Small intestine (tissue), 7 donors: ENCODE data around the gene ZCWPW1. TPM values are rescaled to one million over a fixed set of nuclear protein-coding genes. Genes with fewer than 3 reads are reported as not detected.
"Not testable (repeated sequence)": the region's sequence is repeated elsewhere in the genome, so short reads cannot be mapped to it uniquely, and the experiment has no call there.

Experiments
- DNase-seq, 2 donors: peaks; one replicate each; pipeline versions ENCODE4 v3.0.0 to v3.0.0-alpha.2; 2013
- FAIRE-seq: peaks from 2 replicates; lab custom pipeline; 2012; peaks lifted over from hg19 to GRCh38; lab: Jason Lieb, UNC
- H3K27ac ChIP-seq, 3 donors: one replicate each; pipeline ENCODE4 v1.5.1; 2013; ENCODE audit warnings: low read length in 2 of 3, mild to moderate bottlenecking in 2 of 3, control low read depth in 1 of 3, inconsistent platforms in 1 of 3, low read depth in 1 of 3, moderate library complexity in 1 of 3
- H3K27me3 ChIP-seq, 3 donors: one replicate each; pipeline ENCODE4 v1.6.1; 2013; ENCODE audit warnings: low read length in 3 of 3, inconsistent platforms in 1 of 3; ENCODE audit not compliant: control insufficient read depth in 3 of 3, insufficient read depth in 3 of 3
- H3K36me3 ChIP-seq, 3 donors: one replicate each; pipeline ENCODE4 v1.6.1; 2013; ENCODE audit warnings: low read length in 3 of 3, inconsistent platforms in 1 of 3, low read depth in 1 of 3, mild to moderate bottlenecking in 1 of 3, moderate library complexity in 1 of 3; ENCODE audit not compliant: control insufficient read depth in 3 of 3, insufficient read depth in 2 of 3
- H3K4me1 ChIP-seq, 3 donors: one replicate each; pipeline ENCODE4 v1.6.1; 2013; ENCODE audit warnings: low read length in 2 of 3, inconsistent platforms in 1 of 3, low read depth in 1 of 3, mild to moderate bottlenecking in 1 of 3, moderate library complexity in 1 of 3; ENCODE audit not compliant: control insufficient read depth in 3 of 3, insufficient read depth in 2 of 3
- H3K4me3 ChIP-seq, 3 donors: one replicate each; pipeline ENCODE4 v1.5.1; 2013; ENCODE audit warnings: low read length in 3 of 3, control low read depth in 1 of 3, inconsistent platforms in 1 of 3, low read depth in 1 of 3, mild to moderate bottlenecking in 1 of 3, moderate library complexity in 1 of 3
- H3K9me3 ChIP-seq, 2 donors: one replicate each; pipeline ENCODE4 v1.6.1; 2013; ENCODE audit warnings: low read depth in 1 of 2, low read length in 1 of 2; ENCODE audit not compliant: control insufficient read depth in 2 of 2, insufficient read depth in 1 of 2
- WGBS, 3 donors: extraction: QIAGEN DNeasy Blood & Tissue Kit; methylation state at CpG; one replicate each; pipeline ENCODE4 v1.1.7; 2013; 5-methylcytosine and 5-hydroxymethylcytosine counted together
- polyA plus RNA-seq, 4 donors: library from polyadenylated mRNA; stranded (reverse) in 3 of 4; unstranded in 1 of 4; fragments of 200-250 nt in 3 of 4; fragments of 120-200 nt in 1 of 4; gene quantifications; one replicate each; pipeline versions ENCODE4 v1.2.1 to v1.2.3, GENCODE V29; 2013
- donor health status: healthy with polysubstance abuse.
- donor health status: control.
- donor health status: control.
- donor health status: Bipolar disorder and iron deficiency.
- donor health status: healthy.

ZCWPW1 gene
- polyA plus RNA-seq, 4 donors, result 1.3 to 6.5 (median 4.8) TPM

DNA sequence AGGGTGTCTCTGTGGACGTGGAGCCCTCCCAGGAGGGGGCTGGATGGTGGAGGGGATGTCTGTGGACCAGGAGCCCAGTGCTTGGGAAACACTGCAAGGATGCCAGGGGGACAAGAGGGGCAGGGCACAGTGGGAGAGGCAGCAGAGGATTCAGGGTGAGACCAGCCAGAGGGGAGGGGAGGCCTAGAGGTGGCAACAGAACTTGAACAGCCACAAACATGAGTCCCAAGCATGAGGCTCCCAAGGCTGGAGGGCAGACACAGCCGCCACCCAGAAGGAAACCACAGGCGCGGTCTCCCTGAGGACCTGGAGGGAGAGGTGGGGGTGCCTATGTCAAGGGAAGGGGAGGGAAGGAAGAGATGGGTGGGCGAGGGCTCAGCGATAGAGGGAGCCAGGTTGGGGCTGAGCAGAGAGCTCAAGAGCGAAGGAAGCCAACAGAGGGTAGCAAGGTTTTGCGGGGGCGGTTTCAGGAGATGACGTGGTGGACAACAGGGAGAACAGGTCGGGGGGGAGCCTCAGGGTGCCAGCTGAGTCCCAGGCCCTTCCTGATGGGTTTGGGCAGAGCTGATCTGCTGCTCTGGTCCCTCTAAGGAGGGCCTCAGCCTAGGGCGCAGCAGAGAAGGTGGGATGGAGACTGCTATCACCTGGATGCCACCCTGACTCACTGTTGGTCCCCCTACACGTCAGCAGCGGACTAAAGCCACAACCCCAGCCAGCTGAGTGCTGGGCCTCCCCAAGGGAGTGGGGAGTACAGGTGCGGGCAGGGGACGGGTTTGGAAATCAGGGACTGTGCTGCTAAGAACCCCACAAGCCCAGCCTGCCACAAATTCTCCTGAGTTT is 61.9 kb downstream of the ZCWPW1 start:
- peak overlapping the region in 1 of 3 donors; percentile 63 for H3K27ac ChIP-seq
- no peaks in the 10 kb centered on the region for H3K9me3 ChIP-seq
- WGBS, 3 donors, result 83 to 89% (median 83%) methylated on average over 16 of the region's 16 CpGs
- no peak for DNase-seq
- FAIRE-seq, result no peak
- H3K4me1 ChIP-seq, result no peaks in the 10 kb centered on the region
- H3K36me3 ChIP-seq, result peaks cover 3 to 51% (median 6%) of the 10 kb centered on the region in 3 donors
- H3K4me3 ChIP-seq, result no peak overlapping the region
- no peaks in the 10 kb centered on the region for H3K27me3 ChIP-seq

DNA sequence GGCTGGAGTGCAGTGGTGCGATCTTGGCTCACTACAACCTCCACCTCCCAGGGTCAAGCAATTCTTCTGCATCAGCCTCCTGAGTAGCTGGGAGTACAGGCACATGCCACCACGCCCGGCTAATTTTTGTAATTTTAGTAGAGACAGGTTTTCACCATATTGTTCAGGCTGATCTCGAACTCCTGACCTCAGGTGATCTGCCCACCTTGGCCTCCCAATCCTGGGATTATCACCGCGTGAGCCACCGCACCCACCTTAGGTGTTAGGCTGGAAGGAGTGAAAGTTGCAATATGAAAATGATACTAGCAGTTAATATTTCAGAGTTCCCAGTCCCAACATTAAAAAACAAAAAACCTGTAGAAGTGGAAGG is 62.5 kb downstream of the ZCWPW1 start:
- not testable (repeated sequence) for H3K4me1 ChIP-seq, DNase-seq, H3K9me3 ChIP-seq, H3K27me3 ChIP-seq, H3K4me3 ChIP-seq, FAIRE-seq
- WGBS, 3 donors, result 86 to 92% (median 88%) methylated on average over 7 of the region's 7 CpGs
- Histone ChIP-seq H3K27ac (peak overlapping the region in 1 of 3 donors; percentile 63), H3K36me3 (peaks cover 3 to 58% (median 10%) of the 10 kb centered on the region in 3 donors)

DNA sequence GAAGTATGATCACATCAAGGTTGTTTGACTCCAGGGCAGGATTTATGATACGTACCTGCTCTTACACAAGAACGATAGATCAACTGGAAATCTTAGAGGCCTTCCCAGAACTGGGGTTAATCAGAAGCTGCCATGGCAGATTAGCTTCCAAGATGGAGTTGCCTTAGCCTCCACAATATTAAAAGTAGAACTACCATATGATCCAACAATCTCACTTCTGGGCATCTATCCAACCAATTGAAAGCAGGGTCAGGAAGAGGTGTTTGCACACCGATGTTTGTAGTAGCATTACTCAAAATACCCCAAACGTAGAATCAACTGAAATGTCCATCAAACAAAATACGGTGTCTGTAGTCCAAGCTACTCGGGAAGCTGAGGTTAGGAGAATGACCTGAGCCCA is 64.0 kb downstream of the ZCWPW1 start:
- H3K9me3 ChIP-seq, result no peaks in the 10 kb centered on the region
- H3K27me3 ChIP-seq, result no peaks in the 10 kb centered on the region
- no peaks in the 10 kb centered on the region for H3K4me1 ChIP-seq
- H3K4me3 ChIP-seq, result no peak overlapping the region
- DNase-seq (no peak), FAIRE-seq (no peak)
- WGBS, 3 donors, result 91 to 95% (median 91%) methylated on average over 6 of the region's 6 CpGs
- peaks cover 10 to 71% (median 10%) of the 10 kb centered on the region in 3 donors for H3K36me3 ChIP-seq
- H3K27ac ChIP-seq, result no peak overlapping the region

DNA sequence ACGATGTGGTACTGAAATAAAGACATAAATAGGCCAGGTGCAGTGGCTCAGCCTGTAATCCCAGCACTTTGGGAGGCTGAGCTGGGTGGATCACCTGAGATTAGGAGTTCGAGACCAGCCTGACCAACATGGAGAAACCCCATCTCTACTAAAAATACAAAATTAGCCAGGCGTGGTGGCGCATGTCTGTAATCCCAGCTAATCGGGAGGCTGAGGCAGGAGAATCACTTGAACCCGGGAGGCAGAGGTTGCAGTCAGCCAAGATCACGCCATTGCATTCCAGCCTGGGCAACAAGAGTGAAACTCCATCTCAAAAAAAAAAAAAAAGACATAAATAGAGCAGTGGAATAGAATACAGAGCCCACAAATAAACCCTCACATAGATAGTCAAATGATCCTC is 64.7 kb downstream of the ZCWPW1 start:
- not testable (repeated sequence) for H3K4me3 ChIP-seq, FAIRE-seq, H3K4me1 ChIP-seq, DNase-seq, H3K27ac ChIP-seq, H3K9me3 ChIP-seq, H3K27me3 ChIP-seq
- H3K36me3 ChIP-seq, result peaks cover 11 to 72% (median 17%) of the 10 kb centered on the region in 3 donors
- 94 to 97% (median 97%) methylated on average over 7 of the region's 7 CpGs for WGBS, 3 donors

DNA sequence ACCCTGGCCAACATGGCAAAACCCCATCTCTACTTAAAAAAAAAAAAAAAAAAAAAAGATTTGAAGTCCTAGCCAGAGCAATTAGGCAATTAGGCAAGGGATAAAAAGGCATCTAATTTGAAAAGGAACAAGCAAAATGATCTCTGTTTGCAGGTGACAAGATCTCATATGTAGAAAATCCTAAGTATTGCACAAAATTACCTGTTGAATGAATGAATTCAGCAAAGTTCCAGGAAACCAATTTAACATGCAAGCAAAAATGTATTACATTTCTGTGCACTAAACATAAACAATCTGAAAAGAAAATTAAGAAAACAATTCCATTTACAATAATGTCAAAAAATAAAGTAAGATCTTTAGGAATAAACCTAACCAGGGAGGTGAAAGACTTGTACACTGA is 65.4 kb downstream of the ZCWPW1 start:
- FAIRE-seq (no peak), DNase-seq (no peak)
- Histone ChIP-seq H3K36me3 (peaks cover 11 to 72% (median 23%) of the 10 kb centered on the region in 3 donors), H3K9me3 (no peaks in the 10 kb centered on the region), H3K27ac (no peak overlapping the region), H3K4me1 (no peaks in the 10 kb centered on the region), H3K27me3 (no peaks in the 10 kb centered on the region), H3K4me3 (no peak overlapping the region)

DNA sequence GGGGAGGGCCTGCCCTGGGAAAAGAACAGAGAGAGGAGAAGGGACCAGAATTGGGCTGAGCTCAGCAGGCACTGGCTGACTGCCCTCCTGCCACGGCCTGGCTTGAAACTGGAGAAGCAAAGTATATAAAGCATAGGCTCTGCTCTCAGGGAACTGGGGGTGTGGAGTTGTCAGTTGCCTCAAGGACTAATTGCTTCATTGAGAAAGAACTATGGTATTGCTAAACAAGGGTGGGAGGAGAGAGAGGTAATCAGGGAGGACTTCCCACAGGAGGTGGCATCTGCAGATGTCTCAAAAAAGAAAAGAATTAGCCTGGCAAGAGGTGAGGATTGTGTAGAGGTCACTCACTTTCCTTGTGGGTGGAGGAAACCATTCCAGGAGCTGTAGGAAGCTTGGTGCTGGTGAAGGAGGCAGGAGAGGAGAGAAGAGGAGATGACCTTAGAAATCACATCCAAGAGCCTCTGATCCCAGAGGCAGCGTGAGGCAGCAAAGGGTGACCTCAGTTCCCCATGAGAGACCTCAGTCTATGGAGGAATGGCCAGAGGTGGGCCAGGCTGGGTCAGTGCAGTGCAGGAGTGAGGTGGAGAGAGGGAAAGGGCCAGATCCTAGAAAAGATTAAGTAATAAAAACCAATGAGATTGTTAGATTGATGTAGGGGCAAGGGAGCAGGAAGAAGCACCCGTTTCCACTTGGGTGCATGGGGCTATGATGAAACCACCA is 68.2 kb downstream of the ZCWPW1 start:
- Histone ChIP-seq H3K36me3 (peaks cover 15 to 76% (median 31%) of the 10 kb centered on the region in 3 donors), H3K27ac (no peak overlapping the region), H3K4me3 (no peak overlapping the region), H3K4me1 (no peaks in the 10 kb centered on the region), H3K27me3 (no peaks in the 10 kb centered on the region), H3K9me3 (no peaks in the 10 kb centered on the region)
- no peak for FAIRE-seq
- DNase-seq, result no peak
- 86 to 90% (median 90%) methylated on average over 3 of the region's 3 CpGs for WGBS, 3 donors

DNA sequence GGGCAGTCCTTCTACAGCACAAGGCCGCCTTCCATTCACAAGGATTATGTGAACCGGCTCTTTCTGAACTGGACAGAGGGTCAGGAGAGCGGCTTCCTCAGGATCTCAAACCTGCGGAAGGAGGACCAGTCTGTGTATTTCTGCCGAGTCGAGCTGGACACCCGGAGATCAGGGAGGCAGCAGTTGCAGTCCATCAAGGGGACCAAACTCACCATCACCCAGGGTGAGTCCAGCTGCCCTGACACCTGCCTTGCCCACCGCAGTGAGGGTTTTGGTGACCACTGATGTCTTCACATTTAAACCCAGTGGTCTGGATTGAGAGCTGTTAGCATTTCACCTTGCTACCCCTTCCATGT is 69.7 kb downstream of the ZCWPW1 start:
- no peaks in the 10 kb centered on the region for H3K27me3 ChIP-seq
- no peaks in the 10 kb centered on the region for H3K9me3 ChIP-seq
- no peak for DNase-seq
- H3K4me3 ChIP-seq, result no peak overlapping the region
- peaks cover 17 to 84% (median 31%) of the 10 kb centered on the region in 3 donors for H3K36me3 ChIP-seq
- no peaks in the 10 kb centered on the region for H3K4me1 ChIP-seq
- FAIRE-seq, result no peak
- WGBS, 3 donors, result 96 to 98% (median 97%) methylated on average over 8 of the region's 8 CpGs
- no peak overlapping the region for H3K27ac ChIP-seq

DNA sequence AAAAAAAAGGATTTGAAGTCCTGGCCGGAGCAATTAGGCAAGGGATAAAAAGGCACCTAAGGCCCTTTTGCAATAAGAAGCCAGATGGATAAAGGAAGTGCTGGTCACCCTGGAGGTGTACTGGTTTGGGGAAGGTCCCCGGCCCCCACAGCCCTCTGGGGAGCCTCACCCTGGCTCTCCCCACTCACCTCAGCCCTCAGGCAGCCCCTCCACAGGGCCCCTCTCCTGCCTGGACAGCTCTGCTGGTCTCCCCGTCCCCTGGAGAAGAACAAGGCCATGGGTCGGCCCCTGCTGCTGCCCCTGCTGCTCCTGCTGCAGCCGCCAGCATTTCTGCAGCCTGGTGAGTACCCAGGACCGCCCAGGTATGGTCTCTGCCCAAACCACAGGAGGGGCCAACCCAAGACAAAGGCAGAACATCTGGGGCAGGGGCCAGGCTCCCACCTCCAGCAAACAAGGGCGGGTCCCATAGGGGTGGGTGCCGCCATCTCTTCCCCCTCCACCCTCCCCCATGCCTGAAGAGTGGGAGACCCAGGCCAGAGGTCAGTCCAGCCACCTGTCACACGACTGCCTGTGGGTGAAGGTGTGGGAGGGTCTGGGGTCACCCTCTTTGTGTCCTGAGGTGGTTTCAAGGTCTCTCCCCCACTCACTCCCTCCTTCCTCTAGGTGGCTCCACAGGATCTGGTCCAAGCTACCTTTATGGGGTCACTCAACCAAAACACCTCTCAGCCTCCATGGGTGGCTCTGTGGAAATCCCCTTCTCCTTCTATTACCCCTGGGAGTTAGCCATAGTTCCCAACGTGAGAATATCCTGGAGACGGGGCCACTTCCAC is 70.3 kb downstream of the ZCWPW1 start, which contains the start of gene PILRB:
Gene PILRB (plus strand): TSS at position 91 of the 830 bp plus-strand sequence. CDS start 186 bp downstream, at position 277.
- Histone ChIP-seq H3K36me3 (peaks cover 20 to 90% (median 35%) of the 10 kb centered on the region in 3 donors), H3K9me3 (no peaks in the 10 kb centered on the region), H3K4me1 (no peaks in the 10 kb centered on the region), H3K27me3 (no peaks in the 10 kb centered on the region), H3K27ac (no peak within 1 kb of the TSS), H3K4me3 (no peak within 1 kb of the TSS)
- WGBS, 3 donors, result 77 to 85% (median 83%) methylated on average over 10 to 11 of the region's 11 CpGs
- DNase-seq, result no peak
- no peak for FAIRE-seq
